Activated CD4-positive, alpha-beta T cell treated with anti-CD3 and anti-CD28 coated beads for 4 hours (primary cell): Measurements from ENCODE around the gene GRWD1.
A peak's percentile ranks its signal among the peaks of the same experiment; 100 is the strongest.

Experiments
- DNase-seq, 2 donors: peaks; one replicate each; pipeline ENCODE4 v3.0.0-alpha.2; 2020

GRWD1 gene

DNA sequence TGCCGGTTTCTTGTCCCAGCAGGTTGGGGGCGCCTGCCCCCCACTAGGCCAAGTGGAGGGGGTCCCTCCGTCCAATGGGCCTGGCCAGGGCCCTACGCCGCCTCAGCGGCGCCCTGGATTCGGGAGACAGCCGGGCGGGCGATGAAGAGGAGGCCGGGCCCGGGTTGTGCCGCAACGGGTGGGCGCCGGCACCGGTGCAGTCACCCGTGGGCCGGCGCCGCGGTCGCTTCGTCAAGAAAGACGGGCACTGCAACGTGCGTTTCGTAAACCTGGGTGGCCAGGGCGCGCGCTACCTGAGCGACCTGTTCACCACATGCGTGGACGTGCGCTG, 15.8 kb downstream of the GRWD1 start:
- no peak for DNase-seq

DNA sequence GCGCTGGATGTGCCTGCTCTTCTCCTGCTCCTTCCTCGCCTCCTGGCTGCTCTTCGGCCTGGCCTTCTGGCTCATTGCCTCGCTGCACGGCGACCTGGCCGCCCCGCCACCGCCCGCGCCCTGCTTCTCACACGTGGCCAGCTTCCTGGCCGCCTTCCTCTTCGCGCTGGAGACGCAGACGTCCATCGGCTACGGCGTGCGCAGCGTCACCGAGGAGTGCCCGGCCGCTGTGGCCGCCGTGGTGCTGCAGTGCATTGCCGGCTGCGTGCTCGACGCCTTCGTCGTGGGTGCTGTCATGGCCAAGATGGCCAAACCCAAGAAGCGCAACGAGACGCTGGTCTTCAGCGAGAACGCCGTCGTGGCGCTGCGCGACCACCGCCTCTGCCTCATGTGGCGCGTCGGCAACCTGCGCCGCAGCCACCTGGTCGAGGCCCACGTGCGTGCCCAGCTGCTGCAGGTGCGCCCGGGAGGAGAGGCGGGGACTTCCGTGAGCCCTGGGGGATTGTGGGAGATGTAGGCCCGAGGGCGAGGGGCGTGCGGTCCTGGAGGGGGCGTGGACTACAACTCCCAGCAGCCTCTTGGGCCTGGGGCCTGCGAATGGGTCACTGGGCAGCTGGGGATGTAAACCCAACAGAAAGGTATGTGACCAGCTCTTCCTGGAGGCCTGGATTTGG, 16.3 kb downstream of the GRWD1 start:
- DNase-seq = no peak

DNA sequence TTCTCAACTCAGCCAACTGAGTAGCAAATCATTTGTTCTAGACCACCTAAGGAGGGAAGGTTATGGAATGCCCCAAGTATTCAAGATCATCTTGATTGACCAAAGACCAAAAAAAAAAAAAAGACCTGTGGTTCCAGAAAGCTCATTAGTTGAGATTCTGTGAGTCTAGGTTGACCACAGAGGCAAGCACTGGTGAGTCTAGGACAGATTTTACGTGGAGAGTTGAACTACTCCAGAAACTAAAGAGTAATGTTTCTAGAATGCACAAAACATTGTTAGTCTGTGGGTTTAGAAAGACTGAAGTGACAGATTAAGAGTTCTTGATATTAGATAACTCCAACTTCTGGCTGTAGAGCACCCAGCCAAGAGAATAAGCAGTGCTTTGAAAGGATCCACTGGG, 19.4 kb downstream of the GRWD1 start:
- no peak for DNase-seq

DNA sequence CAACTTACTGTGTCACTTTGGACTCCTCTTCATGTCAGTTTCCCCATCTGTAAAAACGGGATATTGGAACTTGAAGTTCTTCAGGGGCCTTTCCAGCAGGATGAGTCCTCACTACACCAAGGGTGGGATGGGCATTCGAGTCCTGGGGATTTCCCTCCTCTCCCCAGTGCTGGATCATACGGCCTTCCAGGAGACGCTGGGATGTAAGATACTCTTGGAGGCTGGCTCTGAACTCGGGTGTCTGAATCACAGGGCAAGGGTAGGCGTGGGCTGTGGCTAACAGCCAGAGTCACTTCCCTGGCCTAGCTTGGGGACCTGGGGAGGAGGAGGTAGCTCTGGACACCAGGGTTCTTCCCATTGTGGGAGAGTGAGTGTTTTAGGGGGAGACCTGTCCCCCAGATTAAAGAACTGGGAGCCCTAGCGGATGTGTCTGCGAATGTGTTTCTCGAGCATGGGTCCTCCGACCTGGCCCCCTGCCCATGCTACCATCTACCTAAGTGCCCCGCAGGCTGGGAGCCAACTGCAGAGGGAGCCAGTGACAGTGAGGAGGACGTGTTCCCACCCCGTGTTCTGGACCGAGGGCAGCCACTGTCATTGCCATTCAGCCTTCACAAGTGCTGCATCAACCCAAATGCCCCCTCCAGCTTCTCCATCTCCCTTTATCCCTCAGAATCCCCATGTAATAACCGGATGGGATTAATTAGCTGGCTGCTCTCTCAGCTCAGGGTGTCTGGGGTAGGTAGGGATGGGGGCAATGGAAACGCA, 21.0 kb downstream of the GRWD1 start:
- no peak for DNase-seq

DNA sequence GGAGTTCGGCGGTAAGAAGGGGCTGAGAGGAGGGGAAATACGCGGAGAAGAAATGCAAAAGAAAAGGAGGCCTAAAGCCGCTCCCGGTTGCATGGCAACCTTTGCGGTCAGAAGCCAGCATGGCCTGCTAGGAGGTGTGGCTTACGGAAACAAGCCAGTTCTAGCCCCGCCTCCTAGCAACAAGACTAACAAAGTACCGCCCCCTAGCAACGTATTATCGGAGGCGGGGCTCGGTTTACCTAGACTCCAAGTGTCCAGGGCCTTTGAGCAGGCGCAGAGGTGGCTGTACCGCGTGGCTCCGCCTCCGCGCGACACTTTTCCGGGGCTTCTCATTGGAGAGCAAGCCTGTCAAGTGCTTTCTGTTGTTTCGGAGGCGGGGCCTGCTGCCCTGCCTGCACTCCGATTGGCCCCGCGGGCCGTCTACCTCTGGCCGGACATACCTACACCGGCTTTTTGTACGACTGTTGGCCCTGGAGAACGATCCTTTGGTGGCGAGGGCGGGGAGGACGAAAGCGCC, 23.0 kb downstream of the GRWD1 start:
- peak; percentile 99 for DNase-seq

DNA sequence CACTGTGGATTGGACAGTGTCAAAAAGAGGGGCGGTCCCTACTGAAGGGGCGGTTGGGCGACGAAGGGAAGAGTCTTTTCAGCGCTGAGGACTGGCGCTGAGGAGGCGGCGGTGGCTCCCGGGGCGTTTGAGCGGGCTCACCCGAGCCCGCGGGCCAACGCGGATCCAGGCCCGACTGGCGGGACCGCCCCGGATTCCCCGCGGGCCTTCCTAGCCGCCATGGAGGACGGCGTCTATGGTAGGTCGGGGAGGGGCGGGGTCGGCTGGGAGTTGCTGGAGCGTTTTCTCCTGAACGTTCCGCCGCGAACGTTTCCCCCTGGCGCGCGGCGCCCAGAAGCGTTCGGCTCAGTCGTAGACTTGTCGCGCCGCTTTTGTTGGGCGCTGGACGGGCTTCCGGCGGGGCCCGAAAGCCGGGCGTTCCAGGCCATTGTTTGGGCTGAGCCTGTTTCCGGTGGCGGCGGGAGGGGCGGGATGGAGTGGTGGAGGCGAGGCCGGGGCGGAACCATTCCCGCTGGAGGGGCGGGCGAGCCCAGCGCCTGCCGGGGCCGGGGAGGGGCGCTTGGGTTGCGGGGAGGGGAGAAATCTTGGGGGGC, 23.6 kb downstream of the GRWD1 start, which contains the start of gene CYTH2:
Gene CYTH2 (plus strand): TSS at position 81 of the 593 bp plus-strand sequence. CDS start 139 bp downstream, at position 220.
- peak; percentile 54 to 56 for DNase-seq

DNA sequence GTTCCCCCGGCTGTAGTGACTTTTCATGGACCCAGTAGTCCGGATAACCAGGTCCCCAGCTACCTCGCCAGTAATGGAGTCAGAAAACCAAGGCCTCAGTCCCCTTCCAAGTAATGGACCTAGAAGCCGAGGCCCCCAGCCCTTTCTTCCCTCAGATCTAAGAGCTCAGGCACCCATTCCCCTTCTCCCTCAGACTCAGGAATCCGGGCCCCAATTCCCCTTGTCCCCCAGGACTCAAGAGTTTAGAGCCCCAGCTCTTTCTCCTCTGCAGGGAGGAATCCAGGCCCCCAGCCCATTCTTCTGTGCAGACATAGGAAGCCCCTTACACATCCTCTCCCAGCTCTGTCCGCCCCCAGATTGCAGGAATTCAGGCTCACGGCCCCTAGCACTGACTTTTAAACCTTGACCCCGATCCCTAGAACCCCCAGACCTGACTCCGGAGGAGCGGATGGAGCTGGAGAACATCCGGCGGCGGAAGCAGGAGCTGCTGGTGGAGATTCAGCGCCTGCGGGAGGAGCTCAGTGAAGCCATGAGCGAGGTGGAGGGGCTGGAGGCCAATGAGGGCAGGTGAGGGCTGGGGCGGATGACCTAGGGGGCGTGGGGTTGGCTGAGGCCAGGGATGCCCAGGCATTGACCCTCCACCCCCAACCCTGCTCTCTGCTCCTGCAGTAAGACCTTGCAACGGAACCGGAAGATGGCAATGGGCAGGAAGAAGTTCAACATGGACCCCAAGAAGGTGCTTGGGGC, 24.3 kb downstream of the GRWD1 start:
- no peak for DNase-seq

DNA sequence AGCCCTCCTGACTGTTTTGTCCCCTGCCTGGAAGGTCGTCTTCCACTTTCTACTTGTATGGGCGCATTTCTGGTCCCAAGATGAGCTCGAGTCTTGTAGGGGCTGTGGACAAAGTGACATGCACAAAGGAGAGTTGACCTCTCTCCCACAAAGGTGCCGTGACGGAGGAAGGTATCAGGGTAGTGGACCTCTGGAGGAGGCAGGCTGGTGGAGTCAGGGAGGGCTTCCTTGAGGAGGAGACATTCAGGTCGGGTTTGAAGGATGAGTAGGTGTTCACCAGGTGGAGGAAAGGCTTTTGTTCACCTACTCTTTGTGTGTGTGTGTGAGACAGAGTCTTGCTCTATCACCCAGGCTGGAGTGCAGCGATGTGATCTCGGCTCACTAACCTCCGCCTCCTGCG, 25.1 kb downstream of the GRWD1 start:
- no peak for DNase-seq

DNA sequence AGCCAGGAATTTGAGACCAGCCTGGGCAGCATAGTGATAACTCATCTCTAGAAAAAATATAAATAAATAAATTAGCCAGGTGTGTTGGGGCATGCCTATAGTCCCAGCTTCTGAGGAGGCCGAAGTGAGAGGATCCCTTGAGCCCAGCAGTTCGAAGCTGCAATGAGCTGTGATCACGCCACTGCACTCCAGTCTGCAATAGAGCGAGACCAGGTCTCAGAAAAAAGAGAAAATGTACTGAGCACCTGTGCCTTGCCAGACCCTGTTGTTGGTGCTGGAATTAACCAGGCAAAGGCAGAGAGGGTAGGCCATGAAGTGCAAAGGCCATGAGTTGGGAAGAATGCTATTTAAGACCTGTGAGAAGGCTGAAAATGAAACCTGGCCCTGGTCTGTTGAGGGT, 26.1 kb downstream of the GRWD1 start:
- no peak for DNase-seq

DNA sequence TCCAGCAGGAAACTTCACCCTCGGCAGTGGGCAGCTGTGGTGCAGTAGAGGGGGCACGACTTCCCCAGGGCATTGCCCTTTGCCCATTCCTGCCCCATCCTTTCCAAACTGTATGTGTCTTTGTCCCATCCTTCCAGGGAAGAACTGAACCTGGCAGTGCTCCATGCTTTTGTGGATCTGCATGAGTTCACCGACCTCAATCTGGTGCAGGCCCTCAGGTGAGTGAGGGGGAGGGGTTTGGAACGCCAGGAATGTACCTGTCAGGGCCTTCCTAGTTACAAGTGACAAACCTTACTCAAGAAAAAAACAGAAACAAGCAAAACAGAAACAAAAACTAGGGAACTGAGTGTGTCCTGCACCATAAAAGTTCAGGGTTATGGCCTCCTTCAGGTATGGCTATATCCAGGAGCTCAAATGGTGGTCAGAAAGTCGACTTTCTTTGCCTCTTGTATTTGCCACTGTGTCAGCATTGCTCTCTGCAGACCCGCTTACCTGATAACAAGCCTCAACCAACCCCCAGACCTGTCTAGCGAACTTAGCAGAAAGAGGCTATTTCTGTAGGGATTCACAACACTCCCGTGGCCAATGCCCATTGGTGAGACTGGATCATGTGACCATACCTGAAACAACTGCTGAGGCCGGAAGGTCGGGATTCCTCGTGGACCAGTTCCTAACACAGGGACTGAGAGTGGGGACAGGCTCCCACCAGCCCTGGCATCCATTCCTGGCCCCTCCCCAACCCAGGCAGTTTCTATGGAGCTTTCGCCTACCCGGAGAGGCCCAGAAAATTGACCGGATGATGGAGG, 27.6 kb downstream of the GRWD1 start:
- DNase-seq = no peak

DNA sequence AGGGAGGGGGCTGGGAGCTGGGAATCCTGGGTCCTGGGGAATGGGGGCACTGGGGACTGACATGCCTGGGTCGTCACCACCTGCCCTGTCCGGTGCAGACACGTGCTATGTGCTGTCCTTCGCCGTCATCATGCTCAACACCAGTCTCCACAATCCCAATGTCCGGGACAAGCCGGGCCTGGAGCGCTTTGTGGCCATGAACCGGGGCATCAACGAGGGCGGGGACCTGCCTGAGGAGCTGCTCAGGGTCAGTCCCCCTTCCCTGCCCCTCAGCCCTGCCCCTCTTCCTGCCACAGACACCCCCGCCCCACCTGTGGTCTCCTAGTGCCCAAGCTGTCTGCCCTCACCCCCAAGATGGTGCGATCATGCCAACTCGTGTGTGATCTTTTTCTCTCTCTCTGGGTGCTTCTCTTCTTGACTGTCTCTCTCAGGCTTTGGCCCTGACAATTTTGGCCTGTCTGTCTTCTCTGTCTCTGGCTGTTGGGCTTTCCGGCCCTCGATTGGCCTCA, 28.4 kb downstream of the GRWD1 start:
- no peak for DNase-seq

DNA sequence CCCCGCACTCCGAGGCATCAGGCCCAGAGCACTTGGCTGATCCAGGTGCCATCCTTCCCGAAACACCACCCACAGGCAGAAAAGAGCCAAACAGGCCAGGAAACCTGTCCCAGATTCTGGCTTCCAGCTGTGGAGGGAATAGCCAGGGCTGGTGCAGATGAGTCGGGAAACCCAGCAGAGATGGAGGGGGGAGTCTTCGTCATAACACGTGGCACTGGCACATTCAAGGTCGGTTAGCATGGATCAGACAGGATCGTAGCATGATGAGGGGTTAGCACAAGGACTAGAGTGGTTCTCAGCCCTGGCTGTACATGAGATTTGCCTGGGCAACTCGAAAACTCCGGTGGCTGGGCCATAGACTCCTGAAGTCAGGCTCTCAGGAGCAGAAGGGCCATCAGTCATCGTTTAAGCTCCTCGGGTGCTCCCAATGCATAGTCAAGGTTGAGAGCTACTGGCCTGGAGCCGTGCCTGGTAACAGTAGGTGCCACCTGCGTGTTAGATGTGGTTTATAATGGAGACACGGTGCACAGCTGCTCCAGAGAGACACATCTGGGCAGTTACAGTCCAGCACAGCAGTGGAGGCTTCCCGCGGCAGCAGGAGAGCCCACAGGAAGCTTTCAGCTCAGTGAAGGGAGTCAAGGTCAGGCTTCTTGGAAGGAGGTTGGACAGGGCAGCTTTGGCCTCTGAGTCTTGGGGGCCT, 29.7 kb downstream of the GRWD1 start:
- no peak for DNase-seq

DNA sequence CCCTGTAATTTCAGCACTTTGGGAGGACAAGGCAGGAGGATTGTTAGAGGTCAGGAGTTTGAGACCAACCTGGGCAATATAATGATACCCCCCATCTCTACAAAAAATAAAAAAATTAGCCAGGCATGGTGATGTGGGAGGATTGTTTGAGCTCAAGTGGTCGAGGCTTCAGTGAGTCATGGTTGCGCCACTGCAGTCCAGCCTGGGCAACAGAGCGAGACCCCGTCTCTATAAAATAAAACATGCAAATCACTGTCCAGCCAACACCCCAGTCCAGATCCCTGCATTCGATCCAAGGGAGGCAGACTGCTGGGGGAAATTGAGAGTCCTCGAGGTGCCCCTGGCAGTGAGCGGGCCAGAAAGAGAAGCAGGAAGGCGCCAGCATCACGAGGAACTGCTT, 30.4 kb downstream of the GRWD1 start:
- no peak for DNase-seq

DNA sequence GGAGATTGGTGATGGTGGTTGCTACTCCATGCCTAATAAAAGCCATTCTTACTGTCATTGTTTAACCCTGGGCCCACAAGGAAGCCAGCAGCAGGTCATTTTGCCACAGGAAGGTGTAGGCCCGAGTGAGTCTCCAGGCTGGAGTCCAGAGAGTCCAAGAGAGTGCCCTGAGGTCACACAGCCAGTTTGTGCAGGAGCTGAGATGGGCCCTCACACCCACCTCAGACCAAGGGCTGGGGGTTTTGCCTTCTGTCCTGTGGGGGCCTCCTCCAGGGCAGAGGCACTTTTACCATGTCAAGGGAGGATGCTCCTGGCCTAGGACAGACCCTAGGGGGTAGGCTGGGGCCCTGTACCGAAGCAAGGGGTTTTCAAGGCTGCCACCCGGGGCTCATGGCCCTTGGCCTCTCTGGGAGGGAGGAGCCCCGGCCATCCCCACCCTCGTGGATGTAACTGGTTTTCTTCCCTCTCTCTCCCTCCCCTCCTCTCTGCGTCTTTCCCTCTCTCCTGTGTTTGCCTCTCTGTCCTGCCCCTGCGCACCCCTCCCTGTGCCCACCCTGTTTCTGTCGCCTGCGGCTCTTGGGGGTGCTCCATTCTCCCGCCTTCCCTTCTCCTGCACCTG, 31.4 kb downstream of the GRWD1 start:
- no peak for DNase-seq

DNA sequence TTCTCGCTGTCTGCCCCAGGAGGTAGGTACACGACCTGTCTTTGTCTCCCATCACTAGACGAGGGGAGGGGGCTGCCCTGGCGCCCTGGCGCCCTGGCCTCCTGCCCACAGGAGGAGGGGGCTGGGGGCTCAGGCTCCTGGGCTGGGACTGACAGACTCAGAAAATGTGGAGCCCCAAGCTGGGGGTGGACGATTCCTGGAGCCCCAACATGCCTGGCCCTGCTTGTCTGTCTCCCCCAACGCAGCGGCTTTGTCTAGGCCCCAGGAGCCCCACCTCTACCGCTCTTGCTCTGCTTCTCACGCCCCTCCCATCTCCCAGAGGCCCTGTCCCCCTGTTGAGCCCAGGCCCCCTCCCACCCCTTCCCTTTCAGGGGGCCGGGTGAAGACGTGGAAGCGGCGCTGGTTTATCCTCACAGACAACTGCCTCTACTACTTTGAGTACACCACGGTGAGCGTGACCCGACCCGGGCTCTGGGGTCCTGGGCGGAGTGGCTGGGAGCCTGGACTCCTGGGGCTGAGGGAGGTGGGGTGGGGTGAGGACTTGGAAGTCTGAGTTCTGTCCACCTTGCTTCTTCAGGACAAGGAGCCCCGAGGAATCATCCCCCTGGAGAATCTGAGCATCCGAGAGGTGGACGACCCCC, 32.0 kb downstream of the GRWD1 start:
- no peak for DNase-seq

DNA sequence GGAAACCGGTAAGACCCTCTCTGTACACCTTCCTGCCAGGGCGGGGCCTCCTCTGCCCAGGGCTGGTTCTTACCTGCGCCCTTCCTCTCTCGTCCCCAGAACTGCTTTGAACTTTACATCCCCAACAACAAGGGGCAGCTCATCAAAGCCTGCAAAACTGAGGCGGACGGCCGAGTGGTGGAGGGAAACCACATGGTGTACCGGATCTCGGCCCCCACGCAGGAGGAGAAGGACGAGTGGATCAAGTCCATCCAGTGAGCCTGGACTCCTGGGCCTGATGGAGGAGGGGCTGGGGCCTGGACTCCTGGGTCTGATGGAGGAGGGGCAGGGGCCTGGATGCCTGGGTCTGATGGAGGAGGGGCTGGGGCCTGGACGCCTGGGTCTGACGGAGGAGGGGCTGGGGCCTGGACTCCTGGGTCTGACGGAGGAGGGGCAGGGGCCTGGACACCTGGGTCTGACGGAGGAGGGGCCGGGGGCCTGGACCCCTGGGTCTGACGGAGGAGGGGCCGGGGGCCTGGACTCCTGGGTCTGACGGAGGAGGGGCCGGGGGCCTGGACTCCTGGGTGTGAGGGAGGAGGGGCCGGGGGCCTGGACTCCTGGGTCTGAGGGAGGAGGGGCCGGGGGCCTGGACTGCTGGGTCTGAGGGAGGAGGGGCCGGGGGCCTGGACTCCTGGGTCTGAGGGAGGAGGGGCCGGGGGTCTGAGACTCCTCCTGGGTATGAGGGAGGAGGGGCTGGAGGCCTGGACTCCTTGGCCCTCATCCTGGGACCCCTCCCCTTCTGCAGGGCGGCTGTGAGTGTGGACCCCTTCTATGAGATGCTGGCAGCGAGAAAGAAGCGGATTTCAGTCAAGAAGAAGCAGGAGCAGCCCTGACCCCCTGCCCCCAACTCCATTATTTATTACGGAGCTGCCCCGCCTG, 32.8 kb downstream of the GRWD1 start:
- DNase-seq = no peak

DNA sequence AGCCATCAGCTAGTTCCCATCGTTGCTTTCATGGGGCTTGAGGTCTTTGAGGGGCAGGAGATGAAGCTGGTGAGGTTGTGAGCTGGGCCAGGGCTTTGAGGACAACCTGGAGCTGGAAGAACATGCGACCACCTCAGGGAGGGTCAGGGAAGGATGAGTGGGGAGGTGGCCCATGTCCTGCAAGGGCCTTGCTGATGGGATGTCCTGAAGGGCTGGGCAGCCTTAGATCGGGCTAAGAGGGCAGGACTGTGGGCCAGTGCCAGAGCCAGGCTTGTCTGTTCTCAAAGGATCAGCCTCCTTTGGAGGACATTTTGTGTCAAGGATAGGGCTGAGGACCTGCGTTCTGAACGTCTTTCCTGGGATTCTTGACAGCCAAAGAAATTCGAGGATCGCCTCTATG, 33.9 kb downstream of the GRWD1 start:
- DNase-seq = no peak

DNA sequence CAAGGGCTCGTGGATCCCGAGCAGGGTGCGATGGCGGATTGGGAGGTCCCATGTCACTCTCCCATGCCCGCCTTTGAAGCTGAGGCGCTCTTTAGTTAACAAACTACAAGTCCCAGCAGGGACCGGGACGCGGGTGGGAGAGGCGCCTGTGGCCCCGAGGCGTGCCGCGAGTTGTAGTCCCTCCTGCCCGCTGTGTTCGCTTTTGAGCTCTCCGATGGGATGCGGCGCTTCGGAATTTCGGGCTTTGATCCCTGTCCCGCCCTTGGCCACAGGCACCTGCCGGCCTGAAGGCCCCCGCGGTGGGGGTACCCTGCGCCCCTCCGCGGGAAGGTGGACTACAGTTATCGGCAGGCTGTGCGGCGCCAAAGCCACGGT, 34.4 kb downstream of the GRWD1 start:
- peak in 1 of 2 donors; percentile 30 for DNase-seq
